Urothelium cell line (cell line): Measurements from ENCODE around the gene NFYC.
"Not testable (repeated sequence)": the region's sequence is repeated elsewhere in the genome, so short reads cannot be mapped to it uniquely, and the experiment has no call there.

Experiments
- DNase-seq: peaks from one replicate; pipeline ENCODE4 v3.0.0; 2011; ENCODE audit warnings: low spot score, mixed read lengths
- FAIRE-seq: peaks from 2 replicates; lab custom pipeline; 2011; peaks lifted over from hg19 to GRCh38; lab: Jason Lieb, UNC

NFYC gene

DNA sequence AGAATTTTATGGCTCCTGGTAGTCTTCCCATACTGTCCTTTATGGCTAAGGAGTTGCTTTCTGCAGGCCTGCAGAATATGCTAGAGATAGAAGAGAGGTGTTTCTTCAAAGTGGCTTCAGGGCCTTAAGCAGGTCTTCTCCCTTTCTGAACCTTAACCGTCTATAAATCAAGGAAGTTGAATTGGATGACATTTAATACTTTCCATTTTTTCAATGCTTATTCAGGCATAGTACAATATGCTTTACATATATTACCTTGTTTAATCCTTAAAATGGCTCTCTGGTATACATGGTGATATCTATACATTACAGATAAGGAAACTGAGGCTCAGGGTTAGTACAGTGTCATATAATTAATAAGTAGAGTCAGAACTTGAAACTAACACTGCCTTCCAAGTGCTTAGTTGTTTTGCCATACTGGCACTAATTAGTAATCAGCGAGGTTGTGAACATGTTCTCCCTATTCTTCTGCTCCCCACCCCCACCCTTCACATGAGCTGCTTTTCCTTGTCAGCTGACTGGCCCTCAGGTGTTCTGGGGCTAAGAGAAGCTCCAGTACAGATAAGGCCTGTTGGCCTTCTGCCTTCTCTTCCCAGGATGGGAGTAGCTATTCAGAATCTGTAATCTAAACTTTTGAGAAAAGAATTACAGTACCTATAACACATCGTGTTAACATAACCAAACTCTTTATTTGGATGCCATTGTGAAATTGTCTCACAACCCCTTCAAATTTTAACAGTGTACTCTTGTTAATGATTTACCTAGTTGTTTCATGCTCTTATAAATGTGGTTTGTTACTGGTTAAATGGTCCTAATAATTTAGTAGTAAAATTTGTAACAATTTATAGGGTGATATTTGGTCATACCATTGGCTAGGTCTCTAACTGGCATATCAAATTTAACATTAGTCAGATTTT is 13.6 kb downstream of the NFYC start:
- FAIRE-seq (no peak), DNase-seq (no peak)

DNA sequence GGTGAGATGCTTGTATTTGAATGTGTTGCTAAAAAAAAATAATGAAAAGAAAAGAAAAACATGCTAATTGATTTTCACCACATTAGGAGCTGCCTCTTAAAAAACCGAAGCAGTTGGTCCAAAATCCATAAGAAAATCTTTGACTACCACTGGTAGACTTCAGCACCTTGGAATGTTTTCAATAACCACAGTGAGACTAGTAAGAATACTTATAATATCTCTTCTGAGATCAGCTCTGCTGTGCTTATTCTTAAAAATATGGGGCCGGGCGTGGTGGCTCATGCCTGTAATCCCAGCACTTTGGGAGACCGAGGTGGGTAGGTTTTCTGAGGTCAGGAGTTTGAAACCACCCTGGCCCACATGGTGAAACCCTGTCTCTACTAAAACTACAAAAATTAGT is 15.1 kb downstream of the NFYC start:
- DNase-seq = no peak
- FAIRE-seq = no peak

DNA sequence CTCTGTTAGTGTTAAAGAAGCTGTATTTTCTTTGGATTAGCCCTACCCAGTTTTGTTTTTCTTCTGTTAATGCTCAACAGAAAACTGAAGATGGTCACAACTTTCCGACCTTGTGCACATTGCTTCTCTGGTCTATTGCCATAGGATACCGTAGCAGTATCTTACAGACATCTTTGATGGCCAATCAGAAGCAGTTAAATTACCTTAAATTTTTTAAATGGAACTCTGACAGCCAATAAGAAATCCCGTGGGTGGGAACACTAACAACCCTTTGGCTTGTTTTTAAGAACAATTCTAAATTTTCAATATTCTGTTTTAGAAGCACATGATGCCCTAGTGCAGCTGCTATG is 17.2 kb downstream of the NFYC start:
- FAIRE-seq (no peak), DNase-seq (peak; percentile 47)

DNA sequence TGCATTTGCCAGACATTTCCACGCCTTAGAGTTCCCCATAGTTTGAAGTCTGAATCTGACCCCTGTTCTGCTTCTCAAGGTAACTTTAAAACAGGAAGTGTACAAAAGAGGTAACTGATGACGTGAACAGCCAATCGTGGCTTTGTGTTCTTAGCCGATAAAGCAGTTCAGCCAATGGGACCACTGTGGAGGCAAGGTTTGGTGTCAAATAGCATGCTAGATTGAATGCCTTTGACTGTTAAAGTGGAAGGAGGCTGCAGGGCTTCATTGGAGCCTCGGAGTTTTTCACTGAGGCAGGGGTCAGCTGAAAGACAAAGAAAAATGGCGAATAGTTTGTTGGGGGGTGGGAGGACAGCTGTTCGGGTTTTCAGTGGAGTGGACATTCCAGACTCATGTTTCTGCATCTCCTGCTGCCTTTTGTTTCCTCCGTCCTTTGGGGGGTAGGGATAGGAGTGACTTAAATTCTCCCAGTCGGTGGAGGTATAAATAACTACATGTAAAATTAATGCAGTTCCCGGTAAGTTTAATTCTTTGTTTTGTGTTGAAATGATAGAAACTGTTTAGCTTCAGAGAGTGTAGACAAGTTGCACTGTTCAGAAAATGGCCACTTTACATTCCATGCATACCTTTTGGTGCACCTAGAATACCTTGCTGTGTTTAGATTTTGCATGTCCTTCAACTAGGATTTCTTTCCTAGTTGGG is 17.7 kb downstream of the NFYC start:
- peak; percentile 76 for FAIRE-seq
- peak; percentile 87 for DNase-seq

DNA sequence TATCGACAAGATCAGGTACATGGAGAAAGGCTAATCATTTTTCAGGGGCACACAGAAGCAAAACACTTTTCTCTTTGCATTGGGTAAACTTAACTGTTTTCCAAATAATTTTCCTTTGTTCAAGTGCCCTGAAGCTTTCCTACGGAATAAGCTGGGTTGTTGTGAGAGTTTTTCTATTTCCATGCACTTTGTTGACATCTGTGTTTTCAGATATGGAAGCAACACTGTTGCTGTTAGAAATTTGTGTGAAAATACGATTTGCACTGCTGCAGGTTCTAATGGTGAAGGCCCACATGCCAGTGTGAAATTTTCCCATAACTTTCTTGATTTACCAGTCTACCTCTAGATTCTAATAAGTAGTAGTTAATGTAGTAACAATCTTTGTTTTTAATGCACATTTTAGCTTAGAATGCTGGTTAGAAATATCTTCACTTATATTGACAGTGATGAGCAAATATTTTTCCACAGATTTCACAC is 18.3 kb downstream of the NFYC start:
- FAIRE-seq = no peak
- no peak for DNase-seq

DNA sequence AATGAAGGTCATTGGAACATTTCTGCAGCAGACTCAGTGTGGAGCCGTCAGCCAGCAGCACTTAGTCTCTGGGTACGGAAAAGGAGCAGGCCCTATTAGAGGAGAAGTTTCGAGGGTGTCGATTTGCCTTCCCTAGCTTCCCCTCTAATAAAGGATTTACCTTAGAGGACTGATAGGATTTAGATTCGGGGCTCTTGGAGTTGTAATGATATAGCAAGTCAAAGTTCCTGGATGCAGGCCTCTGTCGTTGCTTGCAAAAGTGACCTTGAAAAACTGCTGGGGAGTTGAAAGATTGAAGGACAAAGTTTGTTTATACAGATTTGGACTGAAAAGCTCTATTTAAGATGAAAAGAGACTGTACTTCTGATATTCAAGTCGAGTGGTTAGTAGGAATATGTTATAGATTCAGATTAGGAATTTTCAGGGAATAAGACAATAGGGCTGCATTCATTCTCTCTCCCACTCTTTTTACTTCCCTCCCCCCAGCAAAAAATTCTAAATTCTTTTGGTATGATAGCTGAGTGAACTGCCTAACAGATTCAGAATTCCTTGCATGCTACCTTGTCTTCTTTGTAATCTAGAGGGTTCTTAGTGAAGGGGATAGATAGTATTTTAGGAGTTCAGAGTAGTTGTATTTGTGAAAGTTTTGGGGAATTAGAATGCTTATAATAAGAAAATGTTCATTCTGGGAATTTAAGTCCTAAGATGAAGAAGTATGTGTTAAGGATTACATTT is 19.2 kb downstream of the NFYC start:
- peak; percentile 14 for DNase-seq
- no peak for FAIRE-seq

DNA sequence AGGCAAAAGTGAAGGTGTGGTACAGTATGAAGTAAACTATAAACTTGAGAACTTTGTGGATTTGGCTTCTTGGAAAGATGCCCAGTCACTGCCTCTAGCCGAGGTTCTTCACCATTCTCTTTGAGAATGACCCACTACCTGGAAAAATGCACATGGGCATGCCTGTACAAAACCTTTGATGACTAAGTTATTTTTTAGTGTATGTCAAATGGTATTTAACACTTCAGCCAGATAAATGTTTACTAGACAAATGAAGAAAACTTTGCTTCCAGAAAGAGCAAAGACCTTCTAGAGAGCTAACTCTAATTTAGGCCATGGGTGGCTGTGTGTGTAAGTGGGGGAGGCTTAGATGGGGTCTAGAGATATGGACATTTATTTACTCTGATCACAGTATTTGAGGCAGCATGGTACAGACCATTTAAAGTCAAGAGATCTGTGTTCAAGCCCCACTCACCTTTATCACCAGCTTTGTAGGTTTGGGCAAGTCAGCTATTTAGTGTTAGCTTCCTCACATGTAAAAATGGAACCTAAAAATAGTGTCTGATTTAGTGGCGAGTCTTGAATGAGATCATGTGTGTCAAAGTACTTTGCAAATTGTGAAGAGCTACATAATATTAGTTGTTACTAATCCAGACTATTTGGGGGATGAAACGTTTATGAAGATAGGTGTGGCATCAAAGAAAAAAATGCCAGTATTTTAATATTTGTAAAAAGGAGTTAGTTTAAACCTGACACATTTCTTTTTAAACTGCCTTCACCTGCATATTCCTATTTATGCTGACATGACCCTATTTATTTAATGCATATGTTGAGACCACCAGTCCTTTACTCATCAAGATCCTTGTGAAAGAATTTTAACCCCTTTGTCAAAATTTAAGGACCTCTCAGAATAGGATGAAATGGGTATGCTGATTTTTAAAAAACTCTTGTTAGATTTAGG is 20.2 kb downstream of the NFYC start:
- DNase-seq = peak; percentile 71
- no peak for FAIRE-seq

DNA sequence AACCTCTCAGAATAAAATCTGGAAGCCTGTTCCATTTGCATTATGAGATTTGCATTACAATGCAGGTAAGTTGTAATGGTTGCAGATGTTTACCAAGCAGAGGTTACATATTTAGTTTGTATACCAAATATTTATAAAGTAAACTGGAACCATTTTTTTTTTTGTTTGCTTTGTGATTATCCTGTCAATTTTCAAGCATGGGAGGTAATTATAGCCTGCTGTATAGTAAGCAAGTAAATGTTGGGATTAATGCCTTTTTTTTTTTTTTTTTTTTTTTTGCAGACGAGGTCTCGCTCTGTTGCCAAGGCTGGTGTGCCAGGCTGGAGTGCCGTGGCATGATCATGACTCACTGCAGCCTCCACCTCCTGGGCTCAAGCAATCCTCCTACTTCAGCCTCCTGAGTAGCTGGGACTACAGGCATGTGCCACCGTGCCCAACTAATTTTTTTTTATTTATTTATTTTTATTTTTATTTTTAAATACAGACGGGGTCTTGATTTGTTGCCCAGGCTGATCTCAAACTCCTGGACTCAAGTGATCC is 21.0 kb downstream of the NFYC start:
- FAIRE-seq = no peak
- DNase-seq = no peak

DNA sequence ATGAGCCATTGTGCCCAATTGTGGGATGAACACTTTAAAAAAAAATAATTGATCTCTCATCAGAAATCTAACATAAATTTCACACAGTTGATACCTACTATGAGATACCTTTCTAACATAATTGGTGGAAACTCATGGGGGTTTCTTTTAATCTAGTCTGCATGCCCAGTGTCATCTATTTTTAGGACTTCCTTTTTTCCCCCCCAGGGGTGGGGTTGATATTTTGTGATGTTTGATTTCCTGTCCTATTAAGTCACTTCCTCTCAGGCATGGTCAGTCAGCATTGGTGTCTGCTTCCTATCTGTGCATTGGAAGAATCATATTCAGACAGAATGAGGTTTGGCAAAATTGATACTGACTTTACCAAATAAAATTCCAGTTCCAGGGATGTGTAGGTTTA is 21.5 kb downstream of the NFYC start:
- DNase-seq (no peak), FAIRE-seq (no peak)

DNA sequence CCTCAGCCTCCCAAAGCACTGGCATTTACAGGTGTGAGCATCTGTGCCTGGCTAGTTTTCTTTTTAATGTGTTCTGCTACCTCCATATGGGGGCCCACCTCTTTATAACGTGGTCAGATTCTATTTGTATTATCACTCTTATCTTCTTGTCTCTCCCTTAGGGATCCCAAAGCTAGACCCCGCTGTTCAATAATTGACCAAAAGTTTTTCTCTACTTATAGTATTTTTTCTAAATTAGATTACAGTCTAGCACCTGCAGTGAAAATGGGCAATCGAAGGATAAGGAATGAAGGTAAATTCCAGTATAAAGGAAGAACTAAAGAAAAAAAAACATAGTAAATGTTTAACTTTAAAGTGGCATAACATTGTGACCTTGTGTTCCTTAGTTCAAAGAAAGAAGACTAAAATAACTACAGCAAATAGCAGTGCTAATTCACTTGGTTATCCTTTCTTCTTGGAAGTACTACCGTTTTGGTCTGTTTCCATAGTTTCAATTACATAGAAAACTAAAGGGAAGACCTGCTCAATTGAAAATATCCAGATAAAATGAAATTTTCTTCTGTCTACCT is 24.1 kb downstream of the NFYC start:
- FAIRE-seq (no peak), DNase-seq (no peak)

DNA sequence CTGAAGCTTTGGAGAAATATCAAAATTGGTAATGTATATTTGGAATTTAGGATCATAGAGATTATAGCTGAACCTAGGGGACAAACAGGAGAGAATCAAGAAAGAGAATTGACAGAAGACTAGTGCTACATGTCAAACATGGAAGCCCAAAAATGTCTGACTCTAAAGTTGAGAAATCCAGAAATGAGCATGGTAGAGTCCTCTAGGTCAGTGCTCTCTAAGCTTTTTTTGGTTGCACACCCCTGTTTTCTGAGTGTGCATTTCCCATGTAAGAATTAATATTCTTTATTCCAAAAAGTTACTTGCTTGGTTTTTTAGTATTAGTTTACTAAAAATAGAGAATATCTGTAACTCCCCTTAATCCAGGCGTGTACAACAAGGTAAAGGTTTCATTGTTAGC is 25.6 kb downstream of the NFYC start:
- DNase-seq (no peak), FAIRE-seq (no peak)

DNA sequence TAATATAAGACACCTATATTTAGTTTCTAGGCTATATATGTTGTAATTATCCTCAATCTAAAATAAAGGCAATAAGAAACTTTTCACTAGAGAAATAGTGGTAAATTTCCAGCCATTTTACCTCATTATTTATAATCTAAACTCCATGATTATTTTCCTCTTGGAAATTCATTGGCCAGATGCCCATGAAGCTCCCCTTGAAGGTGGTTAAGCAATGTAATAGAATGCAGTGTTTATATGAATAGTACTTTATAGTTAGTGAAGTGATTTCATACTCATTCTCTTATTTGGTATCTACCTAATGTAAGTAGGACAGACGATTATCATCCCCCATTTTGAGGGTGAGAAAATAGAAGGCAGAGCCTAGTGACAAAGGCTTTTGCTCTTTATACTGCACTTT is 26.5 kb downstream of the NFYC start:
- DNase-seq (no peak), FAIRE-seq (no peak)

DNA sequence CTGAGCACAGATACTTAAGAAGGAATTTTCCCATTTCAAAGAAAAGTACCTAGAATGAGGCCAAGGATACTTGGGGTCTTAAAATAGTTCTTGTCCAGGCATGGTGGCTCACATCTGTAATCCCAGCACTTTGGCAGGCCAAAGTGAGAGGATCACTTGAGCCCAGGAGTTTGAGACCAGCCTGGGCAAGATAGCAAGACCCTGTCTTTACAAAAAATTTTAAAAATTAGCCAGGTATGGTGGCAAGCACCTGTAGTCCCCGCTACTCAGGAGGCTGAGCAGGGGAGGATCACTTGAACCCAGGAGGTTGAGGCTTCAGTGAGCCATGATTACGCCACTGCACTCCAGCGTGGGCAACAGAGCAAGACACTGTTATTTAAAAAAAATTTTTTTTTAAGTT is 29.0 kb downstream of the NFYC start:
- DNase-seq (no peak), FAIRE-seq (no peak)

DNA sequence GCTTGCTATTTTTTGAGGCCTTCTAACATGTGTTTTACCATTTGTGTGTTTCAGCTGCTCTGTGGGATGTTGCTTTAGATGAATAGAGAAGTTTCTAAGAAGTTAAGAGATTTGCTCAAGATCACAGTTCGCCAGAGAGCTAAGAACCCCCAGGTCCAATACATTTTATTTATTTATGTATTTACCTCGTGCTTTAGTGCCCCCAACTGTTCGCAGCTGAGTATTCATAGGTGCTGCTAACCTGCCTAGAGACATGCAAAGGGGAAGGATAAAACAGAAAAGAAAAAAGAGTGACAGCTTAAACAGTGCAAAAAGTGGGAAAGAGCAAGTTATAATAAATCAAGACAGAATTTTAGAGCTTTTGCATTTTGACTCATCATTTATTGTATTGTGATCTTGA is 31.1 kb downstream of the NFYC start:
- DNase-seq (no peak), FAIRE-seq (no peak)

DNA sequence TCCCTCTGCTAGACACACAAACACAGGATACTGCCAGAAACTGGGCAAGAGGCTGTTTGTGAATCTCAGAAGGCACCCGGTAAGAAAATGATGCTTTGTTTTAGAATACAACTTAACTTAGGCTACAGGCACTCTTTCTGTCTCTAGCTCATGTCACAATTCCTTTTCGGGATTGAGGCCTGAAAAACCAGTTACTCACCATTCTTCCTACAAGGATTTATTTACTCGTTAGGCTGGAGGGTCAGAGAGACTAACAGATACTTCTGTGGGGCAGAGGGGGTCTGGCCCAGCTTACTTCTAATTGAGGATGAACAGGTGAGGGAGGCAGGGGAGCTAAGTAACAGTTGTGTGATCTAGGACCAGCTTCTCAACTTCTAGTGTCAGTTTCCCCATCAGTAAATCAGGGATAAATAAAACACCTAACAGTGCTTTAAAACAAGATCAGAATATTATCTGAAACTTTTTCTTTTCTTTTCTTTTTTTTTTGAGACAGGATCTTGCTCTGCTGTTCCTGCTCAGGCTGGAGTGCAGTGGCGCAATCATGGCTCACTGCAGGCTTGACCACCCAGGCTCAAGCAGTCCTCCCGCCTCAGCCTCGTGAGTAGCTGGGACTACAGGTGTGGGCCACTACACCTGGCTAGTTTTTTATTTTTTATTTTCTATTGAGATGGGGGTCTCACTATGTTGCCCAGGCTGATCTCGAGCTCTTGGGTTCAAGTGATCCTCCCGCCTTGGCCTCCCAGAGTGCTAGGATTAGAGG is 31.9 kb downstream of the NFYC start:
- FAIRE-seq (no peak), DNase-seq (no peak)

DNA sequence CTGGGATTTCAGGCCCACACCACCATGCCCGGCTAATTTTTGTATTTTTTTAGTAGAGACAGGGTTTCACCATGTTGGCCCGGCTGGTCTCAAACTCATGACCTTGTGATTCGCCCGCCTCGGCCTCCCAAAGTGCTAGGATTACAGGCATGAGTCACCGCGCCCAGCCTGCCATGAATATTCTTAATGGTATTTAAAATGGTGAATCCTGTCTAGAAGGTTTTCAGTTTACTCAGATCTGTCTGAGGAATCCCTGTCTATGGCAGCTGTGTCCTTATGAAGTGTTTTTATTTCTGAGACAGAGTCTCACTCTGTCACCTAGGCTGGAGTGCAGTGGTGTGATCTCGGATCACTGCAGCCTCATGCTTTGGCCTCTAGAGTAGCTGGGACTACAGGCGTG is 36.2 kb downstream of the NFYC start:
- FAIRE-seq, DNase-seq: not testable (repeated sequence)

DNA sequence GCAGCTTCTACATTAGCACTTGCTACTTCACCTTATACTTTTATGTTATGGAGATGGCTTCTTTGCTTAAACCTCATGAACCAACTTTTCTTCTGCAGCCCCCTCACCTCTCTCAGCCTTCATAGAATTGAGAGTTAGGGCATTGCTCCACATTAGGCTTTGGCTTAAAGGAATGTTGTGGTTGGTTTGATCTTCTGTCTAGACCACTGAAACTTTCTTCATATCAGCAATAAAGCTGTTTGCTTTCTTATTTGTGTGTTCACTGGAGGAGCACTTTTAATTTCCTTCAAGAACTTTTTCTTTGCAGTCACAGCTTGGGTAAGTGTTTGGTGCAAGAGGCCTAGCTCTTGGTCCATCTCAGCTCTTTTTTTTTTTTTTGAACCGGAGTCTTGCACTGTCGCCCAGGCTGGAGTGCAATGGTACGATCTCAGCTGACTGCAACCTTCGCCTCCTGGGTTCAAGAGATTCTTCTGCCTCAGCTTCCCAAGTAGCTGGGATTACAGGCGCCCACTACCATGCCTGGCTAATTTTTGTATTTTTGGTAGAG is 37.9 kb downstream of the NFYC start:
- not testable (repeated sequence) for FAIRE-seq, DNase-seq

DNA sequence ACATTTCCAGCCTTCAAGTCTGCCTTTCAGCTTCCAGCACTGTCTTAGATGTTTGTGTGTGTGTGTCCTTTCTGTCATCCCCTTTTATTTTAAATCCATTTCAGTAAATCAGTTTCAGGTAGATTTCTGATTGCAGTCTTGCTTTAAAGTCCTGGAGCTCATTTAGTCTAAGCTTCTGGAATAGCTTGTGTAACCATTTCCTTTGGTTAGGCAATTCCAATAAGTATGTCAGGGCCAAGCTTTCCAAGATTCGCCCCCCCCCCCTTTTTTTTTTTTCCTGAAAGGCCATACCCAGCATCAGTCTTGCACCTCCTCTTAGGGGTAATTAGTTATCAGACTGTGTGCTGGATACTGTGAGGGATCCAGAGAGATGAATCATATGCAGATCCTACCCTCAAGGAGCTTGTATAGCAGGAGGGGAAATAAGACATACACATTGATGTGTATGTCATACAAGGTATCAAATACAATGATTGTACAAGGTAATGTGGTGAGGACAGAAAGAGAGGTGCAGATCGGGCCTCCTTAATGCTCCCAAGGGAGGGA is 41.3 kb downstream of the NFYC start:
- DNase-seq (no peak), FAIRE-seq (no peak)
